Fibroblast of villous mesenchyme (primary cell): ENCODE results near the gene OR51M1. TPM values are rescaled to one million over a fixed set of nuclear protein-coding genes. Genes with fewer than 3 reads are reported as not detected.
A peak's percentile ranks its signal among the peaks of the same experiment; 100 is the strongest.
"Not testable (repeated sequence)": the region's sequence is repeated elsewhere in the genome, so short reads cannot be mapped to it uniquely, and the experiment has no call there.

Source experiments
- DNase-seq: peaks from one replicate; pipeline ENCODE4 v3.0.0-alpha.2; 2010; ENCODE audit warnings: low read depth
- H3K4me3 ChIP-seq: 2 replicates; pipeline ENCODE4 v1.5.1; 2011; ENCODE audit warnings: low read depth, mild to moderate bottlenecking, low read length
- total RNA-seq: library from RNA; depleted of rRNA; stranded (reverse); fragments of >200 nt; gene quantifications from 2 replicates; pipeline ENCODE4 v1.2.3, GENCODE V29; 2012
- TF ChIP-seq, protein P1 (sequence below): IDR thresholded peaks from 2 replicates; pipeline ENCODE4 v1.5.1; 2012; ENCODE audit warnings: low read depth, mild to moderate bottlenecking, low read length; ENCODE audit not compliant: insufficient read depth

OR51M1 gene, protein sequence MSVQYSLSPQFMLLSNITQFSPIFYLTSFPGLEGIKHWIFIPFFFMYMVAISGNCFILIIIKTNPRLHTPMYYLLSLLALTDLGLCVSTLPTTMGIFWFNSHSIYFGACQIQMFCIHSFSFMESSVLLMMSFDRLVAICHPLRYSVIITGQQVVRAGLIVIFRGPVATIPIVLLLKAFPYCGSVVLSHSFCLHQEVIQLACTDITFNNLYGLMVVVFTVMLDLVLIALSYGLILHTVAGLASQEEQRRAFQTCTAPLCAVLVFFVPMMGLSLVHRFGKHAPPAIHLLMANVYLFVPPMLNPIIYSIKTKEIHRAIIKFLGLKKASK
- under 0.01 TPM in 1 of 2 replicates, not detected in the other for total RNA-seq

DNA sequence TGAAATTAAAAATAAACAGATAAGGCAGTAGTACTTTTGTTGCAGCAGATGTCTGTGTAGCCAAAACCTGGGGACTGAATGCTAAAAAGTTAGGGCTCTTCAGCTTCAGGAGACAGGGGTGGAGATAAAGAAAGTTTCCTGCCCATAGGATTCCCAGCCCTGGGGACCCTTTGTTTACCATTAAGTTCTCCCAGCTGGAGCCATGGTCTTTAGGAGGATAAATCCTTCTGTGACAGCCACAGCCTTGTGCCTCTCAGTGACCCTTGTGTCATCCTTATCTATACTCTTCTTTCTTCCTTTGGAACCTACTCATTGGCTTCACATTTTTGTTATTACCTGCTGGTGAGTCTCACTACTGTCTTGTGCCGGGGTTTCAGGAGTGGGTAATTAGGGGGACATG lies at the start of gene OR51M1:
TSS of gene OR51M1 (plus strand) at position 237 of the 400 bp plus-strand sequence. CDS start 5,587 bp downstream, outside the sequence.
- H3K4me3 ChIP-seq, result no peak within 1 kb of the TSS
- TF ChIP-seq, protein P1, sequence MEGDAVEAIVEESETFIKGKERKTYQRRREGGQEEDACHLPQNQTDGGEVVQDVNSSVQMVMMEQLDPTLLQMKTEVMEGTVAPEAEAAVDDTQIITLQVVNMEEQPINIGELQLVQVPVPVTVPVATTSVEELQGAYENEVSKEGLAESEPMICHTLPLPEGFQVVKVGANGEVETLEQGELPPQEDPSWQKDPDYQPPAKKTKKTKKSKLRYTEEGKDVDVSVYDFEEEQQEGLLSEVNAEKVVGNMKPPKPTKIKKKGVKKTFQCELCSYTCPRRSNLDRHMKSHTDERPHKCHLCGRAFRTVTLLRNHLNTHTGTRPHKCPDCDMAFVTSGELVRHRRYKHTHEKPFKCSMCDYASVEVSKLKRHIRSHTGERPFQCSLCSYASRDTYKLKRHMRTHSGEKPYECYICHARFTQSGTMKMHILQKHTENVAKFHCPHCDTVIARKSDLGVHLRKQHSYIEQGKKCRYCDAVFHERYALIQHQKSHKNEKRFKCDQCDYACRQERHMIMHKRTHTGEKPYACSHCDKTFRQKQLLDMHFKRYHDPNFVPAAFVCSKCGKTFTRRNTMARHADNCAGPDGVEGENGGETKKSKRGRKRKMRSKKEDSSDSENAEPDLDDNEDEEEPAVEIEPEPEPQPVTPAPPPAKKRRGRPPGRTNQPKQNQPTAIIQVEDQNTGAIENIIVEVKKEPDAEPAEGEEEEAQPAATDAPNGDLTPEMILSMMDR, result no peak
- no peak for DNase-seq

DNA sequence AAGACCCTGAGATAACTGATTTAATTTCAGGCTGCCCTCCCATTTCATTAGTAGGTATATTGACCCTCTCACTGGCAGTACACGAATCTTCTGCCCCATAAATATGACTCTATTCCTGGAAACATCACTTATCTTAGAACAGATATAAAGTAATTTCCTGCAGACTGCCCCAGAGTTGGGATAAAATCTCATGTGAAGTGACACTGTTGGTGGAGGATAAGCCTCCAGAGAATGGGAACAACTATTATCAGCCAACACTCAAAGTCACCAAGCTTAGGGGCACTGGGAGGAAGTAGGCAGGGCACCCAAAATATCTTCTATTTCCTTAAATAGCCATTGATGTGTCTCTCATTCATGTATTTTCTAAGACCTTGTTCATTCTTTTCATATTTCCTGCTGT lies 48.4 kb upstream of the OR51M1 start:
- DNase-seq, result no peak
- H3K4me3 ChIP-seq, result no peak overlapping the region
- TF ChIP-seq, protein P1, result no peak

DNA sequence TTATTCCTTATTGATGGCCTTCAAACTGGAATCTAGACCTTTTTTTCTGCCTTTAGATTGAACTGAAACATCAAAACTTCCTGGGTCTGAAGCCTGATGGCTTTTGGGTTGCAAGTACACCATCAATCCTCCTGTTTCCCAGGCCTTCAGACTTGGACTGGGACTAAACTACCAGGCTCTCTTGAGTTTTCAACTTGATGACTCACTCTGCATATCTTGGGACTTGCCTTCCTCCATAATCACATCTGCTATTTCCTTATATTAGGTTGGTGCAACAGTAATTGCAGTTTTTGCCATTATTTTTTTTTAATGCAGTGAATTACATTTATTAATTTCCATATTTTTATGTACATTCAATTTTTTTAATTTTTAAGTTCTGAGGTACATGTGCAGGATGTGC lies 47.3 kb upstream of the OR51M1 start:
- peak; percentile 11 for DNase-seq
- H3K4me3 ChIP-seq, result no peak overlapping the region
- TF ChIP-seq, protein P1, result no peak

DNA sequence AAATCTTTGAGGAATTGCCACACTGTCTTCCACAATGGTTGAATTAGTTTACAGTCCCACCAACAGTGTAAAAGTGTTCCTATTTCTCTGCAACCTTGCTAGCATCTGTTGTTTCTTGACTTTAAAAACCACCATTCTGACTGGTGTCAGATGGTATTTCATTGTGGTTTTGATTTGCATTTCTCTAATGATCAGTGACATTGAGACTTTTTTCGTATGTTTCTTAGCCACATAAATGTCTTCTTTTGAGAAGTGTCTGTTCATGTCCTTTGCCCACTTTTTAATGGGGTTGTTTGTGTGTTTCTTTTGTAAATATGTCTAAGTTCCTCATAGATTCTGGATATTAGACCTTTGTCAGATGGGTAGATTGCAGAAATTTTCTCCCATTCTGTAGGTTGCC lies 46.4 kb upstream of the OR51M1 start:
- not testable (repeated sequence) for DNase-seq

DNA sequence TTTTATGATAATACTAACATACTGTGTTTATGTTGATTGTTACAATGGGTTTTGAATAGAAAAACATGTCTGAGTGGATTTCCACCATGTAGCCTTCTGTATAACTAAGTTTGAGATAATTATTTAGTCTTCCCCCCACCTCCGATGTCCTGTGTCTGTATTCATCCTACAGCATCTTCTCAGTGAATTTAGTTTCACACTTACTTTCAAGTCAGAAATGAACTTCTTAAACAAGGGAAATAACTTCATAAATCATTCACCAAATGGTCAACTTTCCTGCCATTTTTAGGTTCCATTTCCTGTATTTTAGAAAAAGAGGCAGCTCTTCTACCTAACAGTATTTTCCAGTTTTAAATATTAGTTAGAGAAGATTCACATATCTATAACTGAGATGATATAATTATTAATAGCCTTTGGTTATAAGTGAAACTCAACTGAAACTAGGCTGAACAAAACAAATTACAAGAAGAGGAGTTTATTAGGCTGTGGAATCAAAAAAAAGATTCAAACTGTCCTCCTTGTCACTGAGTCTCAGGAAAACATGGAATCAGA lies 43.8 kb upstream of the OR51M1 start:
- TF ChIP-seq, protein P1, result no peak
- no peak overlapping the region for H3K4me3 ChIP-seq
- DNase-seq, result no peak

More for the DNA sequence above, 46.4 kb upstream of the OR51M1 start:
- H3K4me3 ChIP-seq, result not testable (repeated sequence)

DNA sequence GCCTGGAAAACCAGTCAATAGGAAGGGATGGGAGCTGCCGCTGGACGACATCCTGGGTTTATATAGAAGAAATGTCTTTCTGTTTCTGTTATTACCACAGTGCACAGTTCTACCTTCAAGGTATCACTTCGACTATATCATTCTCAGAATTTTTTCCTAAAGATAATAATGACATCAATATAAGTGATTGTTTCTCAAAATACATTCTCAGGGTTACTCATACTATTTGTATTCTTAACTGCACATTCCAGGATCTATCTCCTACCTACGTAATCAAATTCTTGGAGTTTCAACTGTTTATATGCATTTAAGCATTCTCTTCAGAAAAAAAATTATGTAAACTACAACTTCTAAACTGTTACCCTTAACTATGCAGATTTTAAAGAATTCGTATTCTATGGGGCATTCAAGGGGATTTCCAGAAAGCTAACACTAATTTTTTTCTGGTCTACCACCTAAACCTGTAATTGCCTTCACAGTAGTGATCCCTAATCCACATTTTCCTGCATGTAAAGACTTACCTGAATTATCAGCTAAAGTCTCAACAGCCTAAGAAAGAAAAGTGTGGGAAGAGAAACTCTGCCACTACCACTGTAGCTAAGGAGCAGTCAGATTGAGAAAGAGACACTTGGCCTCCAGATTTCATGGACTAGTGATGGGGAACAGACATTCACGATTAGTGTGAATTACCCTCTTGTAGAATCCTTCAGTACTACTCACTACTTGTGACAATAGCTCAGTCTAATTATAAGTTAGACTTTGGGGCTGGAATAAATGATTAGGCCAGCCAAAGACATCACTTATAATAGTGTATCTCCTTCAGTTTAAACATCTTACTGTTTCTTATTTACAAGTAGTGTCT lies 39.9 kb upstream of the OR51M1 start, which contains the start of gene OR51B5:
TSS of gene OR51B5 (minus strand) at position 51 of the 862 bp plus-strand sequence. CDS start at position 51, 0 bp downstream.
- no peak within 1 kb of the TSS for H3K4me3 ChIP-seq
- DNase-seq, result no peak
- TF ChIP-seq, protein P1, result no peak

DNA sequence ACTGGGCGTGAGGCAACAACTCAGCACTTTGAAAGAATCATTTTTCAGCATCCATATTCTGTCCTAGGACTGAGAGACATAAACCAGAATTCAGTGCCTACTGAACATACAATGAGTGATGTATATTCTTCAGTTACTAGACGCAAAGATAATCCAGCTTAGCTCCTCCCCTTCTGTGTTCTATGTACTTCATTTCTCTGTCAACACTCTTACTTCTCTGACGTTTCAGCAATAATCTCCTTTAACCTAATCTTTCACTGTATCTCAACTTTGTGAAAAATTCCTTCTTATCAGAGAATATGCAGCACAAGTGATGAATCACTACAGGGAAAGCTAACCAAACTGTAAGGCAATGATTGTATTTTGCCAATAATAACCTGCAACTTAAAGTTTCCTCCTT lies 37.8 kb upstream of the OR51M1 start:
- TF ChIP-seq, protein P1, result no peak
- no peak overlapping the region for H3K4me3 ChIP-seq
- peak; percentile 45 for DNase-seq
